ENCODE measurements around the gene SPDEF.

- TF ChIP-seq CTCF (IDR thresholded peaks at IDR 0.05) (no peak), POLR2A (IDR thresholded peaks at IDR 0.05) (no peak), EP300 (IDR thresholded peaks at IDR 0.05) (no peak)
Measured at GRCh38 chr6:34562350-34562749, 6.2 kb upstream of the SPDEF start.
